Activated naive CD4-positive, alpha-beta T cell treated with Interleukin-2 at 50 U/mL for 16 hours (primary cell): ENCODE data around the gene RAG1.
A peak's percentile ranks its signal among the peaks of the same experiment; 100 is the strongest.
"Not testable (repeated sequence)": the region's sequence is repeated elsewhere in the genome, so short reads cannot be mapped to it uniquely, and the experiment has no call there.

Experiments
- DNase-seq: peaks from one replicate; pipeline ENCODE4 v3.0.0-alpha.2; 2020

RAG1 gene

GRCh38 chr11:36567694-36568093 lies at the start of gene RAG1:
RAG1 (plus strand) TSS chr11:36568007; CDS start chr11:36573305, 5,298 bp downstream.
- DNase-seq, result no peak

GRCh38 chr11:36530840-36531239 lies 37.0 kb upstream of the RAG1 start:
- DNase-seq, result no peak

GRCh38 chr11:36532941-36533601 lies 34.7 kb upstream of the RAG1 start:
- no peak for DNase-seq

- DNase-seq, result no peak
Observed at GRCh38 chr11:36534276-36534840, 33.4 kb upstream of the RAG1 start.

- peak; percentile 16 for DNase-seq
Observed at GRCh38 chr11:36540998-36541397, 26.8 kb upstream of the RAG1 start.

GRCh38 chr11:36550385-36551115 lies 17.3 kb upstream of the RAG1 start:
- DNase-seq, result no peak

- DNase-seq, result not testable (repeated sequence)
Observed at GRCh38 chr11:36557390-36557789, 10.4 kb upstream of the RAG1 start.

- no peak for DNase-seq
Observed at GRCh38 chr11:36557991-36558390, 9.8 kb upstream of the RAG1 start.

- DNase-seq, result no peak
Observed at GRCh38 chr11:36558571-36559413, 9.0 kb upstream of the RAG1 start.

- DNase-seq, result peak; percentile 38
Observed at GRCh38 chr11:36564376-36565030, 3.3 kb upstream of the RAG1 start.

GRCh38 chr11:36565031-36565610 lies 2.7 kb upstream of the RAG1 start:
- DNase-seq, result no peak

- no peak for DNase-seq
Observed at GRCh38 chr11:36566407-36567053, 1.3 kb upstream of the RAG1 start.

GRCh38 chr11:36569095-36569494 lies 1.3 kb downstream of the RAG1 start:
- no peak for DNase-seq

- no peak for DNase-seq
Observed at GRCh38 chr11:36574486-36574885, 6.7 kb downstream of the RAG1 start.

GRCh38 chr11:36577373-36577772 lies 9.6 kb downstream of the RAG1 start:
- no peak for DNase-seq

- DNase-seq, result no peak
Observed at GRCh38 chr11:36577859-36578258, 10.1 kb downstream of the RAG1 start.

GRCh38 chr11:36578458-36578857 lies 10.7 kb downstream of the RAG1 start:
- DNase-seq, result no peak

GRCh38 chr11:36581536-36581935 lies 13.7 kb downstream of the RAG1 start:
- DNase-seq, result no peak

GRCh38 chr11:36583667-36584066 lies 15.9 kb downstream of the RAG1 start:
- DNase-seq, result no peak

- DNase-seq, result no peak
Observed at GRCh38 chr11:36586543-36586942, 18.7 kb downstream of the RAG1 start.

GRCh38 chr11:36588099-36588498 lies 20.3 kb downstream of the RAG1 start:
- DNase-seq, result no peak

- DNase-seq, result no peak
Observed at GRCh38 chr11:36590513-36590912, 22.7 kb downstream of the RAG1 start.
